ENCODE data around the gene DUXB.

Gene DUXB

GRCh38 chr16:75718452-75718851, 17.2 kb upstream of the DUXB start:
- Histone ChIP-seq H3K4me1 (no peaks in the 10 kb centered on the region), H3K27ac (no peak overlapping the region), H3K27me3 (no peaks in the 10 kb centered on the region), H3K4me3 (no peak overlapping the region), H3K9me3 (no peaks in the 10 kb centered on the region), H3K36me3 (no peaks in the 10 kb centered on the region)
- intact Hi-C loops (cut with DNase I; ENCODE audit: low total_unique reads) = no loop called here
- DNase-seq = no peak
- TF ChIP-seq, protein P1, sequence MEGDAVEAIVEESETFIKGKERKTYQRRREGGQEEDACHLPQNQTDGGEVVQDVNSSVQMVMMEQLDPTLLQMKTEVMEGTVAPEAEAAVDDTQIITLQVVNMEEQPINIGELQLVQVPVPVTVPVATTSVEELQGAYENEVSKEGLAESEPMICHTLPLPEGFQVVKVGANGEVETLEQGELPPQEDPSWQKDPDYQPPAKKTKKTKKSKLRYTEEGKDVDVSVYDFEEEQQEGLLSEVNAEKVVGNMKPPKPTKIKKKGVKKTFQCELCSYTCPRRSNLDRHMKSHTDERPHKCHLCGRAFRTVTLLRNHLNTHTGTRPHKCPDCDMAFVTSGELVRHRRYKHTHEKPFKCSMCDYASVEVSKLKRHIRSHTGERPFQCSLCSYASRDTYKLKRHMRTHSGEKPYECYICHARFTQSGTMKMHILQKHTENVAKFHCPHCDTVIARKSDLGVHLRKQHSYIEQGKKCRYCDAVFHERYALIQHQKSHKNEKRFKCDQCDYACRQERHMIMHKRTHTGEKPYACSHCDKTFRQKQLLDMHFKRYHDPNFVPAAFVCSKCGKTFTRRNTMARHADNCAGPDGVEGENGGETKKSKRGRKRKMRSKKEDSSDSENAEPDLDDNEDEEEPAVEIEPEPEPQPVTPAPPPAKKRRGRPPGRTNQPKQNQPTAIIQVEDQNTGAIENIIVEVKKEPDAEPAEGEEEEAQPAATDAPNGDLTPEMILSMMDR (IDR thresholded peaks at IDR 0.05) = no peak

DNA sequence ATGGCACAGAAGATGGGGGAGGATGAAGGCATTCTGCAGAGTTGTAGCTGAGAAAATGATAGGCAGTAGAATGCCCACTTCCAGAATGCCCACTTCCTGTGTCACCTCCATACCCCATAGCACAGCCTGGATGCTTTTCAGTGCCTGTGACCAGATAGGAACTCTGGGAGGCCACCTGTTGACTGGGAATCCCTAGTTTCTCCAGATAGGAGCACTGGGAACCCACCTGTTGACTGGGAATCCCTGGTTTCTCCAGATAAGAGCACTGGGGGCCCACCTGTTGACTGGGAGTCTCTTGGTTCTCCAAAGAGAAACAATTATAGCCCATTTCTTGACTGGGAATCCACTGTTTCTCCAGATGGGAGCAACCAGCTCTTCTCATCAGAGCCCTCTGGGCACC, 13.4 kb upstream of the DUXB start:
- no peaks in the 10 kb centered on the region for H3K36me3 ChIP-seq
- intact Hi-C loops (cut with DNase I; ENCODE audit: low total_unique reads) = no loop called here
- no peak for DNase-seq
- H3K27ac ChIP-seq = no peak overlapping the region
- H3K4me1 ChIP-seq = no peaks in the 10 kb centered on the region
- H3K9me3 ChIP-seq = peaks cover 0 to 6% (median 0%) of the 10 kb centered on the region in 3 donors
- no peak overlapping the region for H3K4me3 ChIP-seq
- no peaks in the 10 kb centered on the region for H3K27me3 ChIP-seq
- TF ChIP-seq, protein P1 (IDR thresholded peaks at IDR 0.05) = no peak

- no peak for DNase-seq
- TF ChIP-seq, protein P1 (IDR thresholded peaks at IDR 0.05) = no peak
- Histone ChIP-seq H3K27me3 (no peaks in the 10 kb centered on the region), H3K4me1 (no peaks in the 10 kb centered on the region), H3K27ac (no peak overlapping the region), H3K4me3 (no peak overlapping the region), H3K36me3 (no peaks in the 10 kb centered on the region), H3K9me3 (peaks cover 0 to 8% (median 0%) of the 10 kb centered on the region in 3 donors)
- intact Hi-C loops (cut with DNase I; ENCODE audit: low total_unique reads) = loop anchor here (2.0 kb wide), 1 partner anchor 22 kb away; no protein-coding TSS in a partner anchor
These were observed 9.1 kb upstream of the DUXB start for GRCh38 chr16:75710344-75710743.

DNA sequence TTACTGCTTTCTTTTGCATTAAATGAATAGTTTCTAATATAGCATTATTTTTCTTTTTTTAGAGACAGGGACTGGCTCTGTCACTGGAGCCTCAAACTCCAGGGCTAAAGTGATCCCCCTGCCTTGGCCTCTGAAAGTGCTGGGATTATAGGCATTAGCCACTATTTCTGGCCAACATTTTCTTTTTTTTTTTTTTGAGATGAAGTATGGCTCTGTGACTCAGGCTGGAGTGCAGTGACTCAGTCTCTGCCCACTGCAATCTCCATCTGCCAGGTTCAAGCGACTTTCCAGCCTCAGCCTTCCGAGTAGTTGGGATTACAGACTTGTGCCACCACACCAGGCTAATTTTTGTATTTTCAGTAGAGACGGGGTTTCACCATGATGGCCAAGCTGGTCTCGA, 2.0 kb upstream of the DUXB start:
- no peak for DNase-seq
- intact Hi-C loops (cut with DNase I; ENCODE audit: low total_unique reads) = no loop called here

DNA sequence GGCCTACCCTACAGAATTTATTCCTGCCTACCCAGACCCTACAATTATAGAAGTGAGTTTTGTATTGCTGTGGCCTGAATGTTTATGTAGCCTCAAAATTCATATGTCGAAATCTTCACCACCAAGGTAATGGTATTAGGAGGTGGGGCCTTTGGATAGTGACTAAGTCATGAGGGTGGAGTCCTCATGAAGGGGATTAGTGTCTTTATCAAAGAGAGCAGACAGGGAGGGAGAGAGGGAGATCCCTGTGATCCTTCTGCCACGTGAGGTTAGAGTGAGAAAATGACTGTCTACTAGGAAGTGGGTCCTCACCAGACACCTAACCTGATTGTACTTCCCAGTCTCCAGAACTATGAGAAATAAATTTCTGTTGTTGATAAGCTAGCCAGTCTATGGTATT, 981 bp upstream of the DUXB start:
- H3K36me3 ChIP-seq = no peaks in the 10 kb centered on the region
- H3K9me3 ChIP-seq = no peaks in the 10 kb centered on the region
- no peaks in the 10 kb centered on the region for H3K4me1 ChIP-seq
- H3K4me3 ChIP-seq = no peak overlapping the region
- TF ChIP-seq, protein P1 (IDR thresholded peaks at IDR 0.05) = no peak
- H3K27ac ChIP-seq = no peak overlapping the region
- no peak for DNase-seq
- no peaks in the 10 kb centered on the region for H3K27me3 ChIP-seq
- intact Hi-C loops (cut with DNase I; ENCODE audit: low total_unique reads) = no loop called here

More for the DNA sequence above, 2.0 kb upstream of the DUXB start:
- H3K27me3 ChIP-seq = no peaks in the 10 kb centered on the region
- TF ChIP-seq, protein P1 (IDR thresholded peaks at IDR 0.05) = no peak
- H3K9me3 ChIP-seq = no peaks in the 10 kb centered on the region
- H3K4me1 ChIP-seq = no peaks in the 10 kb centered on the region
- no peaks in the 10 kb centered on the region for H3K36me3 ChIP-seq
- no peak overlapping the region for H3K4me3 ChIP-seq
- H3K27ac ChIP-seq = no peak overlapping the region

- H3K36me3 ChIP-seq = no peaks in the 10 kb centered on the region
- no peaks in the 10 kb centered on the region for H3K27me3 ChIP-seq
These were observed 3.7 kb downstream of the DUXB start for GRCh38 chr16:75697571-75697970.

More at GRCh38 chr16:75697571-75697970, 3.7 kb downstream of the DUXB start:
- no peaks in the 10 kb centered on the region for H3K9me3 ChIP-seq
- H3K4me3 ChIP-seq = no peak overlapping the region
- intact Hi-C loops (cut with DNase I; ENCODE audit: low total_unique reads) = no loop called here
- H3K27ac ChIP-seq = no peak overlapping the region
- DNase-seq = no peak
- TF ChIP-seq, protein P1 (IDR thresholded peaks at IDR 0.05) = no peak
- H3K4me1 ChIP-seq = no peaks in the 10 kb centered on the region

Data from tibial artery (tissue), 4 donors.